GM04504 (cell line): ENCODE results near the gene UBAP1L.
"Not testable (repeated sequence)": the region's sequence is repeated elsewhere in the genome, so short reads cannot be mapped to it uniquely, and the experiment has no call there.

Source experiments
- DNase-seq: peaks from one replicate; pipeline ENCODE4 v3.0.0-alpha.2; 2012; ENCODE audit warnings: low read depth

UBAP1L gene

DNA sequence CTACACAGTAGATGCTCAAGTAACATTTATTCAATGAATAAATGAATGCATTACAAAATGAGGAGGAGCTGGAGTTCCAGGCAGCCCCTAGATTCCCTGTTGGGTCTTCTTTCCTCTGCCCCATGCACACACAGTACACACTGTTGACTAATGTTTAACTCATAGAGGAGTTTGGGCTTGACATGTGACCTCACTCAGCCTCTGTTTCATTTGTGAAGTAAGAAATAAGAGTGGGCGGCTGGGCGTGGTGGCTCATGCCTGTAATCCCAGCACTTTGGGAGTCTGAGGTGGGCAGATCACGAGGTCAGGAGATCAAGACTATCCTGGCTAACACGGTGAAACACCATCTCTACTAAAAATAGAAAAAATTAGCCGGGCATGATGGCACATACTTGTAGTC, 70.8 kb downstream of the UBAP1L start:
- DNase-seq: not testable (repeated sequence)

DNA sequence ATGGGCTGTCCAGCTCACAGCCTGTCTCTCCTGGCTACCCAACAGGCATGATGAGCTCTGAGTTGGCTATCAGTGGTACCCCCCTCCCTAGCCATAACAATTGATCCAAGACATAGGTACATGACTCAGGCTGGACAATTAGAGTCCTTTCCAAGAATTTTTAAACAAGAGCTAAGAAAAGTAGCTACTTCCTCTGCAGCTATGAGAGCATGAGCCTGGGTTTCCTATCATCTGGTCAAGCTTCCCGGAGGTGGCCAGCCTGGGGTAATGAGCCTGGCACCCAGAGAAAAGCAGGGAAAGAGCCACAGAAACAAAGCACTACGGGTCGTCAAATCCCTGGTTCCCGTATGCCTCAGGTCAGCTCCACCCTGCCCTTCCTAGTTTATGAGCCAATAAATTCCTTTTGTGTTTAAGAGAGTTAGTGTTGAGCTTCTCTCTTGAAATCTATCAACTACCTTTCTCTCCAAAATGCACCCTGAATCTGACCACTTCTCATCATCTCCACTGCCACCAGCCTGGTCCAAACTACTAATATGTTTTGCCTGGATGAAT, 72.1 kb downstream of the UBAP1L start:
- no peak for DNase-seq
